Fibroblast of pulmonary artery (primary cell): ENCODE measurements around the gene COQ2.

Experiments used
- DNase-seq: peaks from one replicate; pipeline ENCODE4 v3.0.0-alpha.2; 2010; ENCODE audit warnings: low read depth
- H3K4me3 ChIP-seq: replicated peaks from 2 replicates; pipeline ENCODE4 v1.5.1; 2011; ENCODE audit warnings: low read depth, mild to moderate bottlenecking, control low read depth, low read length, moderate library complexity
- TF ChIP-seq, protein P1 (sequence below): IDR thresholded peaks from 2 replicates; pipeline ENCODE4 v1.5.1; 2011; ENCODE audit warnings: mild to moderate bottlenecking, control low read depth, low read length, inconsistent platforms; ENCODE audit errors: missing control alignments

The COQ2 gene

GRCh38 chr4:83250687-83251446 is 33.7 kb downstream of the COQ2 start:
- DNase-seq = no peak
- no peak overlapping the region for H3K4me3 ChIP-seq
- TF ChIP-seq, protein P1, sequence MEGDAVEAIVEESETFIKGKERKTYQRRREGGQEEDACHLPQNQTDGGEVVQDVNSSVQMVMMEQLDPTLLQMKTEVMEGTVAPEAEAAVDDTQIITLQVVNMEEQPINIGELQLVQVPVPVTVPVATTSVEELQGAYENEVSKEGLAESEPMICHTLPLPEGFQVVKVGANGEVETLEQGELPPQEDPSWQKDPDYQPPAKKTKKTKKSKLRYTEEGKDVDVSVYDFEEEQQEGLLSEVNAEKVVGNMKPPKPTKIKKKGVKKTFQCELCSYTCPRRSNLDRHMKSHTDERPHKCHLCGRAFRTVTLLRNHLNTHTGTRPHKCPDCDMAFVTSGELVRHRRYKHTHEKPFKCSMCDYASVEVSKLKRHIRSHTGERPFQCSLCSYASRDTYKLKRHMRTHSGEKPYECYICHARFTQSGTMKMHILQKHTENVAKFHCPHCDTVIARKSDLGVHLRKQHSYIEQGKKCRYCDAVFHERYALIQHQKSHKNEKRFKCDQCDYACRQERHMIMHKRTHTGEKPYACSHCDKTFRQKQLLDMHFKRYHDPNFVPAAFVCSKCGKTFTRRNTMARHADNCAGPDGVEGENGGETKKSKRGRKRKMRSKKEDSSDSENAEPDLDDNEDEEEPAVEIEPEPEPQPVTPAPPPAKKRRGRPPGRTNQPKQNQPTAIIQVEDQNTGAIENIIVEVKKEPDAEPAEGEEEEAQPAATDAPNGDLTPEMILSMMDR = no peak

GRCh38 chr4:83248486-83248885 is 36.1 kb downstream of the COQ2 start:
- DNase-seq = no peak
- TF ChIP-seq, protein P1 = no peak
- no peak overlapping the region for H3K4me3 ChIP-seq

- TF ChIP-seq, protein P1 = no peak
- H3K4me3 ChIP-seq = no peak overlapping the region
- no peak for DNase-seq
Observed at GRCh38 chr4:83247415-83248357, 36.9 kb downstream of the COQ2 start.

DNA sequence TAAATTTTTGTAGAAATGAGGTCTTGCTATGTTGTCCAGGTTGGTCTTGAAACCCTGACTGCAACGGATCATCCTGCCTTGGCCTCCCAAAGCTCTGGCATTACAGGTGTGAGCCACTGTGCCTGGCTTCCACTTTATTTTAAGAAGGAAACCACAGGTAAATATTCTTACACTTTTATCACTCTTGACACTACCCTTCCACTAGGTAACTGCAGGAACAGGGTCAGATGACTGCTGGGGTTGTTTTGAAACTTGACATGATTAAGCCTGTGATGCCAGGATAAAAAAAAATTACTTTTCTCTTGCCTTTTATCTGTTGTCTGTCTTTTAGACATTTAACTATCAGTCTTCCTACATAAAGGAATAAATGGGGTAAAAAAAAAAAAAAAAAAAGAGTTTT is 43.5 kb downstream of the COQ2 start:
- TF ChIP-seq, protein P1 = no peak
- DNase-seq = no peak
- H3K4me3 ChIP-seq = no peak overlapping the region

GRCh38 chr4:83240379-83240875 is 44.2 kb downstream of the COQ2 start:
- TF ChIP-seq, protein P1 = no peak
- H3K4me3 ChIP-seq = no peak overlapping the region
- no peak for DNase-seq

DNA sequence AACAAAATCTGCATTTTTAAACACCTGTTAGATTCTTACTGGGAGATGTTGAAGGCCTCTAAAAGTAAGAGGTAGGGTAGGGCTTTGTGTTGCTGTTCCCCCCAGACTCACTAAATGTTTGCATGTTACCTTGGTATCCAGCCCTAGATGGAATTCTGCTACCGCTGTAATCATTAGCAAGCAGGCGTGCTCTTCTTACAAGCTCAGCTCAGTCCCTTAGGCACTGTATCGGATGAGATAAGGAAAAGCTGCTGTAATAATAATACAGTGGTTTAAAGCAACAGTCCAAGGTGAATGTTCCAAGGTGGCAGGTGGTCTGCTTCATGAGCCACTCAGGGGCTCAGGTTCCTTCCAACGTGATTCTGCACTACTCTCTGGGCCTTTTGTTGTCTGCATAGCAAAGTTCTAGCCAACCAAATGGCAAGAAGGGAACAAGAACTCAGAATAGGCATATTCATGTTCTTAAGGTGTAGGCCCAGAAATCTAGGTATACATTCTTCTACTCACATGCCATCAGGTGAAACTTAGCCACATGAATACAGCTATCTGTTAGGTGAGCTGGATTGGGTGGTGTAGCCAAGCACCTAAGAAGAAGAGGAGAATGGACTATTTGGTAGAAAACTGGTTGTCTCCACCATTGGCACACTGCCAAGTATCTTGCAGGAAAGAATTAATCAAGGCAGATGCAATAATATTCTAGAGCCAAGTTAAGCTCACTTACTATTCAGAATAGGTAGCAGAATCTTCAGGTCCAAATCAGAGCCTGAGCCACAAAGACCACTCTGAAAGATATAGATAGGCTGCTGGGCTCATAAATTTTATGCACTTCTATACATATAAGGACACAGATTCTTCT is 46.0 kb downstream of the COQ2 start:
- peak; percentile 5 for DNase-seq
- TF ChIP-seq, protein P1 = no peak
- H3K4me3 ChIP-seq = no peak overlapping the region
